ENCODE measurements around the gene KRTAP4-2. TPM values are rescaled to one million over a fixed set of nuclear protein-coding genes. Genes with fewer than 3 reads are reported as not detected.
"Not testable (repeated sequence)": the region's sequence is repeated elsewhere in the genome, so short reads cannot be mapped to it uniquely, and the experiment has no call there.

Gene KRTAP4-2
- total RNA-seq, 1 donor: not detected

- no peak for TF ChIP-seq CTCF (IDR thresholded peaks at IDR 0.05; ENCODE audit: insufficient read depth, low read depth, low read length)
- no peak for DNase-seq (ENCODE audit: low read depth)
- H3K4me3 ChIP-seq (ENCODE audit: low read depth, low read length): no peak overlapping the region
Measured at GRCh38 chr17:41199421-41200078, 21.5 kb upstream of the KRTAP4-2 start.

GRCh38 chr17:41196068-41196467 lies 18.0 kb upstream of the KRTAP4-2 start:
- no peak for TF ChIP-seq CTCF (IDR thresholded peaks at IDR 0.05; ENCODE audit: insufficient read depth, low read depth, low read length)

GRCh38 chr17:41190328-41190727 lies 12.3 kb upstream of the KRTAP4-2 start:
- TF ChIP-seq CTCF (IDR thresholded peaks at IDR 0.05; ENCODE audit: insufficient read depth, low read depth, low read length): no peak
- no peak for DNase-seq (ENCODE audit: low read depth)
- no peak overlapping the region for H3K4me3 ChIP-seq (ENCODE audit: low read depth, low read length)

More at GRCh38 chr17:41196068-41196467, 18.0 kb upstream of the KRTAP4-2 start:
- no peak for DNase-seq (ENCODE audit: low read depth)
- H3K4me3 ChIP-seq (ENCODE audit: low read depth, low read length): no peak overlapping the region

- not testable (repeated sequence) for H3K4me3 ChIP-seq (ENCODE audit: low read depth, low read length); DNase-seq (ENCODE audit: low read depth)
Measured at GRCh38 chr17:41189837-41190318, 11.9 kb upstream of the KRTAP4-2 start, which contains the start of gene KRTAP9-1. KRTAP9-1 (plus strand) TSS chr17:41189887; CDS start chr17:41189887, 0 bp downstream.

- no peak for DNase-seq (ENCODE audit: low read depth)
- H3K4me3 ChIP-seq (ENCODE audit: low read depth, low read length): no peak overlapping the region
- no peak for TF ChIP-seq CTCF (IDR thresholded peaks at IDR 0.05; ENCODE audit: insufficient read depth, low read depth, low read length)
Measured at GRCh38 chr17:41186872-41187271, 8.9 kb upstream of the KRTAP4-2 start.

- no peak overlapping the region for H3K4me3 ChIP-seq (ENCODE audit: low read depth, low read length)
- DNase-seq (ENCODE audit: low read depth): no peak
- no peak for TF ChIP-seq CTCF (IDR thresholded peaks at IDR 0.05; ENCODE audit: insufficient read depth, low read depth, low read length)
Measured at GRCh38 chr17:41185001-41185400, 7.0 kb upstream of the KRTAP4-2 start.

- no peak for DNase-seq (ENCODE audit: low read depth)
- TF ChIP-seq CTCF (IDR thresholded peaks at IDR 0.05; ENCODE audit: insufficient read depth, low read depth, low read length): no peak
Measured at GRCh38 chr17:41184480-41184961, 6.5 kb upstream of the KRTAP4-2 start, which contains the start of gene KRTAP4-1. KRTAP4-1 (minus strand) TSS chr17:41184911; CDS start chr17:41184854, 57 bp downstream.

More at GRCh38 chr17:41184480-41184961, 6.5 kb upstream of the KRTAP4-2 start, which contains the start of gene KRTAP4-1:
- H3K4me3 ChIP-seq (ENCODE audit: low read depth, low read length): no peak within 1 kb of the TSS

Measured in fibroblast of villous mesenchyme (primary cell).